Activated CD8-positive, alpha-beta memory T cell treated with anti-CD3 and anti-CD28 coated beads, Interleukin-2, amount 10 ng/mL, durations not matched to agents 7 days and 5 days (primary cell): ENCODE results near the gene MARF1. TPM values are rescaled to one million over a fixed set of nuclear protein-coding genes. Genes with fewer than 3 reads are reported as not detected.
"Not testable (repeated sequence)": the region's sequence is repeated elsewhere in the genome, so short reads cannot be mapped to it uniquely, and the experiment has no call there.

ENCODE experiments used
- ATAC-seq: fragments of 150-1000 bp; cut with Tn5 transposase; one replicate; pipeline ENCODE4 v1.10.0; 2021; ENCODE audit warnings: moderate library complexity
- CTCF ChIA-PET: fragments of 350-600 bp; sonication (Branson Sonifier 250); formaldehyde crosslinking; loops from one replicate; lab custom pipeline; 2021; ENCODE audit warnings: antibody characterized with exemption; lab: Charles Lee
- DNase-seq: peaks from one replicate; pipeline ENCODE4 v3.0.0-alpha.2; 2020
- H3K27ac Mint-ChIP-seq: one replicate; pipeline ENCODE4 v1.8.0; 2021; ENCODE audit warnings: mild to moderate bottlenecking, mixed read lengths
- H3K27me3 Mint-ChIP-seq: one replicate; pipeline ENCODE4 v1.8.0; 2021; ENCODE audit warnings: mixed read lengths
- H3K36me3 Mint-ChIP-seq: one replicate; pipeline ENCODE4 v1.8.0; 2021; ENCODE audit warnings: mild to moderate bottlenecking, mixed read lengths
- H3K4me1 Mint-ChIP-seq: one replicate; pipeline ENCODE4 v1.8.0; 2021; ENCODE audit warnings: mixed read lengths
- H3K4me3 Mint-ChIP-seq: one replicate; pipeline ENCODE4 v1.8.0; 2021; ENCODE audit warnings: mild to moderate bottlenecking, moderate library complexity, mixed read lengths
- H3K9me3 Mint-ChIP-seq: one replicate; pipeline ENCODE4 v1.8.0; 2022; ENCODE audit warnings: low read depth, mixed read lengths
- total RNA-seq, 2 experiments: library from RNA; stranded (reverse); gene quantifications; one replicate each; pipeline ENCODE4 v1.2.3, GENCODE V29; 2021

MARF1 gene
- total RNA-seq, 2 experiments from 2014 or later, result 67.7 to 75.3 TPM

DNA sequence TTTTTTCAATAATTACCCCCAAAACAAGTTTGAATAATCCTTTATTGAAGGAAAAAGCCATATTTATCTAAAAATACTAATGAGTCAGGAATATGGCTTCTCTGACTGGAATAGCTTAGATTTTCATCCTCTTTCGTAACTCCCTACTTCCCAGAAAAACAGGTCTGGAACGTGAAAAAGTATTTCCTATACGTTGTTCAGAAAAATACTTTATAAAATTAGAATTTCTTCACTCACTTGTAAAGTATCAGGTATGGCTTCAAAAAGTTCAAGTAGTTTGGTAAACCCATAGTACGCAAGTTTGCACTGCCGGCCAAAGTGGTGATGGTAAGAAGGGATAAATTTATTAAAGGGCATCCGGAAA is 33.7 kb downstream of the MARF1 start:
- no peak overlapping the region for H3K4me3 Mint-ChIP-seq
- H3K27me3 Mint-ChIP-seq, result no peaks in the 10 kb centered on the region
- no peak overlapping the region for H3K27ac Mint-ChIP-seq
- no peak for DNase-seq
- H3K9me3 Mint-ChIP-seq, result no peaks in the 10 kb centered on the region
- peaks cover 59% of the 10 kb centered on the region for H3K36me3 Mint-ChIP-seq
- ATAC-seq, result no peak
- CTCF ChIA-PET, result interaction anchor here (1.7 kb wide), 1 partner anchor 13 kb away, joined by 4 read pairs; no protein-coding TSS in a partner anchor
- H3K4me1 Mint-ChIP-seq, result peaks cover 6% of the 10 kb centered on the region

DNA sequence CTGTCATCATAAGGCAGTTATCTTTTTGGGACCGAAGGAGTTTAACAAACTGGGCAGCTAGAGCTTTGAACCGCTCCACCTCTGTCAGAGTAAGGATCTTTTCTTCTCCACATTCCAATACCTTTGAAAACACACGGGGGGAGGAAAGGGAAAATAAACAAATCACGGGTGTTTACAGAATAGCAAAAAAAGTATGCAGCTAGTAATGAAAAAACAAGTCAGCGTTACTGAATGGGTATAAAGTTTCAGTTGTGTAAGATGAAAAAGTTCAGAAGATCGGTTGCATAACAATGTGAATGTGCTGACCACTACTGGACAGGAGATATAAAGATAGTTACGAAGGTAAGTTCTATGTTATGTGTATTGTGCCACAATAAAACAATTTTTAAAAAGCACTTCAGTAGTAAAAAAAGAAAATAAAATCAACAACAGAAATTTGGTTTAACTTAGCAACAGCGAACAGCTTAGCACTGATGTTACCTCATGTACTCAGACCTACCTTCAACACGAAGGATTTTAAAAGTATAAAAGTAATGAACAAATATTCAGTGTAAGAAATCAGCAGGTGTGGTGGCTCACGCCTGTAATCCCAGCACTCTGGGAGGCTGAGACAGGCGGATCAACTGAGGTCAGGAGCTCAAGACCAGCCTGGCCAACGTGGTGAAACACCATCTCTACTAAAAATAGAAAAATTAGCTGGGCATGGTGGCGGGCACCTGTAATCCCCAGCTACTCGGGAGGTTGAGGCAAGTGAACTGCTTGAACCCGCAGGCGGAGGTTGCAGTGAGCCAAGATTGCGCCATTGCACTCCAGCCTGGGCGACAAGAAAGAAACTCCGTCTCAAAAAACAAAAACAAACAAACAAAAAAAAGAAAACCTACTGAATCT is 34.3 kb downstream of the MARF1 start:
- ATAC-seq, result no peak
- CTCF ChIA-PET, result interaction anchor here (1.7 kb wide), 1 partner anchor 14 kb away, joined by 4 read pairs; no protein-coding TSS in a partner anchor
- H3K4me3 Mint-ChIP-seq, result no peak overlapping the region
- no peak for DNase-seq
- H3K9me3 Mint-ChIP-seq, result no peaks in the 10 kb centered on the region
- peak overlapping the region; percentile 21 for H3K27ac Mint-ChIP-seq
- H3K27me3 Mint-ChIP-seq, result no peaks in the 10 kb centered on the region
- peaks cover 62% of the 10 kb centered on the region for H3K36me3 Mint-ChIP-seq
- H3K4me1 Mint-ChIP-seq, result peaks cover 6% of the 10 kb centered on the region

DNA sequence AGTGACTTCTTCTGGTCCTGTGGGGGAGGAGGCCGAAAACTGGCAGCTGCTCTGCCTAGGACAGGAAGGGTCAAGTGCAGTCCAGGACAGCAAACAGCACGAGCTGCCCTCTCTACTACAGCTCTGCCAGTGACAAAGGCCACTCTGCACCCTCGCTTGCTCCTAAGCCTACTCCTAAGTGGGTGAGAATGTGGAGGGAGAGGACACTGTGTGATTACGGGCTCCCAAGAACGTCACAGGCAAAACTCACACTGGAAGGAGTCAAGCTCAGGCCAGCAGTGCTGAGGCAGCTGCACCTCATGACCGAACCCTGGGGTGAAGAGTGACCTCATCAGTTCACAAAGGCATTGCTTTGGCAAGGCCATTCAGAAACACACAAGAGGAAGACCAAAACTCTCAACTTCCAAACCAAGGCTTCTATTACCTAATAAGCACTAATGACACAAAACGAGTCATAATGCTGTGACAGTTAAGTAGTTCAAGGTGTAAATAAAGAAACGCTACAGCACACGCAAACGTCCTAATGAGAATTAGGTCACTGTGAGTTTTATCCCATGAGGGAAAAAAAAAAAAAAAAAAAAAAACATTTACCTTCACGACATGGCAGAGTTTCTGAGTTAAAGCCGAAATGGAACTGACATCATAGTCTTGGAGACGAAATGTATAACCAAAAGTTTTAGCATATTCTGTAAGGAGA is 35.1 kb downstream of the MARF1 start:
- Mint-ChIP-seq H3K36me3 (peaks cover 64% of the 10 kb centered on the region), H3K27me3 (no peaks in the 10 kb centered on the region), H3K9me3 (no peaks in the 10 kb centered on the region), H3K27ac (no peak overlapping the region), H3K4me3 (no peak overlapping the region), H3K4me1 (peaks cover 6% of the 10 kb centered on the region)
- ATAC-seq (no peak), DNase-seq (no peak)
- CTCF ChIA-PET, result no interaction called here

DNA sequence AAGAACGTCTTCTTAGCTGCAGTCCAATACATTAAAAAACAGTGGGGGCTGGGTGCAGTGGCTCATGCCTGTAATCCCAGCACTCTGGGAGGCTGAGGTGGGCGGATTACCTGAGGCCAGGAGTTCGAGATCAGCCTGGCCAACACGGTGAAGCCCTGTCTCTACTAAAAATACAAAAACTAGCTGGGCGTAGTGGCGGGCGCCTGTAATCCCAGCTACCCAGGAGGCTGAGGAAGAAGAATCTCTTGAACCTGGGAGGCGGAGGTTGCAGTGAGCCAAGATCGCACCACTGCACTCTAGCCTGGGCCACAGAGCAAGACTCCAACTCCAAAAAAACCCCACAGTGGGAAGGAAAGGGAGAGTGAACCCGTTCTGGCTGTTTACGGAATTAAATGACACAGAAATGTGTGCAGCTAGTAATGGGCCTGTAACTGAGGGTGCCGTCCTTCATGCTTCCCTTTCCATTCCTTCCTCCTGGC is 35.7 kb downstream of the MARF1 start:
- H3K27ac Mint-ChIP-seq, H3K9me3 Mint-ChIP-seq, CTCF ChIA-PET, DNase-seq, H3K27me3 Mint-ChIP-seq, H3K4me3 Mint-ChIP-seq, ATAC-seq, H3K4me1 Mint-ChIP-seq: not testable (repeated sequence)
- peaks cover 62% of the 10 kb centered on the region for H3K36me3 Mint-ChIP-seq

GRCh38 chr16:15606518-15607220 is 36.3 kb downstream of the MARF1 start:
- Mint-ChIP-seq H3K27me3 (no peaks in the 10 kb centered on the region), H3K27ac (peak overlapping the region; percentile 2)

DNA sequence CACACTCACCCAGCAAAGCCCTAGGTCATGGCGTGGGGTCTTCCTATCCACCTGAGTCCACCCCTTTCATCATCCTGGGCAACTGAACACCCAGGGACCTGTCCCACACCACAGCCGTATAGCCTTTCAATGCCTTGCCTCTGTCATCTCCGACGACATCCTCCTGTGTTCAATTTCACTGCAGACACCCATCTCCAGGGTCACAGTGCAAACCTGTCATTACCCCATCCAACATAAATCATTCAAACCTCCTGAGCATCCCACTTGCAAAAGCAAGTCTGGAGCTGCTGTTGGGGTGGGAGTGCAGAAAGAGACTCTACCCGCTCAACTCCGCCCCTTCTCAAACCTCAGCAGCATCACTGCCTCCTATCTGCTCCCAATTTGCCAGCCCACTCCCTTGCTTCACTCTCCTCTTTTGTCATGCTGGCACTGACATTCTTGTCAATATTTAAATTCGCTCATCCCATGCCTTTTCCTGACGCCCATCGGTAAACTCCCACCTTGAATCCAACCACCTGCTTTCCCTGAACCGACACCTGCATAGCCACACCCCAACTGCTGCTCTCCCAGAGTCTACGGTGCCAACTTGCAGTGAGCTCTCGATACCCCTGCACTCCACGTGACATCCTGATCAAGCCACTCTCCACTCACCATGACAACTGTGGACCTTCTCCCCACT is 37.0 kb downstream of the MARF1 start:
- peaks cover 6% of the 10 kb centered on the region for H3K4me1 Mint-ChIP-seq
- H3K27me3 Mint-ChIP-seq, result no peaks in the 10 kb centered on the region
- no peak overlapping the region for H3K27ac Mint-ChIP-seq
- H3K36me3 Mint-ChIP-seq, result peaks cover 65% of the 10 kb centered on the region
- no peak for DNase-seq
- CTCF ChIA-PET, result no interaction called here
- H3K4me3 Mint-ChIP-seq, result no peak overlapping the region
- H3K9me3 Mint-ChIP-seq, result no peaks in the 10 kb centered on the region
- ATAC-seq, result no peak

More at GRCh38 chr16:15606518-15607220, 36.3 kb downstream of the MARF1 start:
- CTCF ChIA-PET, result no interaction called here
- Mint-ChIP-seq H3K4me3 (no peak overlapping the region), H3K9me3 (no peaks in the 10 kb centered on the region), H3K4me1 (peaks cover 6% of the 10 kb centered on the region), H3K36me3 (peaks cover 61% of the 10 kb centered on the region)
- ATAC-seq (no peak), DNase-seq (no peak)

DNA sequence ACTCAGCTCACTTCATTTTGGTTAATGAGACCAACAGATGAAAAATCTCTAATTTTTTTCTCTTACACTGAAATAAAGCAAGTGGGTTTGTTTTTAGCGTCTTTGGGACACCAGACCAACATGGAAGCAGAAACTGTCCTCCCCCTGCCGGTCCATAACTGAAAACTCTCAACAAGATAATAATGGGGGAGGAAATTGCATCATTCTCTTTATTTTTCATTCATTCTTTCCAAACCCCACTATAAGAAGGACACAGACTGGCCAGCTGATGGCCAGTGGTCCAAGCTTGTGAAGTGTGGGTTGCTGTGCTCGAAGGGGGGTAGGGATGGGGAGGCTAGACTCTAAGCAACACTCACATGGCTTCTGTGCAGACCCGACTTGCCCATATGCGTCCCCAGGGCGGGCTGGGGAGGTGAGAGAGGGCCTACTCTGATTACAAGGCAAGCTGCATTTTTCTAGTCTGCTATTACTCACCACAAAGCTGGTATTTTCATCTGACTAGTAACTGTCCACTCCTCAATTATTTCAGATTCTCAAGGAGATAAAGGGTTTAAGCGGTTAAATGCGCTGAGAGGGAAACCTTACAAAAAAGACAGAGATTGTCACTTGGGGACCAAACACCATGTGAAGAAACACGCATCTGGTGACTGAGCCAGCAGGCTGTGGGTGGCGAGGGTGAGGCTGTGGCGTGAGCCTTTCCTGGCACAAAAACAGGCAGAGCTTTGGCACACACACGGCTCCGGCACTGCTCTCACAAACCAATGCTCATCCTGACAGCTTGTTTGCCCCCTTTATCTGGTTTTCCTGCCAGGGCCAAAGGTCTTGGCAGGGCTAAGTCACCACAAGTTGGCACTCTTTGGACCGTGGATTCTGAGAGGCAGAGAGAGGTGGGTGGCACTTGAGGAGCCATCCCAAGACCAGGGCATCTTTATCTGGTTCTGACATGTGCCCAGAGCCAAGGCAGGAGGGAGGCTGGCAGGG is 38.2 kb downstream of the MARF1 start:
- no peaks in the 10 kb centered on the region for H3K9me3 Mint-ChIP-seq
- no peak overlapping the region for H3K27ac Mint-ChIP-seq
- no peaks in the 10 kb centered on the region for H3K27me3 Mint-ChIP-seq
- H3K4me1 Mint-ChIP-seq, result no peaks in the 10 kb centered on the region
- ATAC-seq (no peak), DNase-seq (no peak)
- CTCF ChIA-PET, result interaction anchor here (1.3 kb wide), 1 partner anchor 10 kb away, joined by 3 read pairs; no protein-coding TSS in a partner anchor
- H3K36me3 Mint-ChIP-seq, result peaks cover 65% of the 10 kb centered on the region
- no peak overlapping the region for H3K4me3 Mint-ChIP-seq

- no peaks in the 10 kb centered on the region for H3K9me3 Mint-ChIP-seq
- no peak overlapping the region for H3K27ac Mint-ChIP-seq
- CTCF ChIA-PET, result no interaction called here
- no peak overlapping the region for H3K4me3 Mint-ChIP-seq
- H3K36me3 Mint-ChIP-seq, result peaks cover 55% of the 10 kb centered on the region
- DNase-seq (no peak), ATAC-seq (no peak)
- H3K4me1 Mint-ChIP-seq, result peaks cover 2% of the 10 kb centered on the region
- H3K27me3 Mint-ChIP-seq, result no peaks in the 10 kb centered on the region
These were observed 40.5 kb downstream of the MARF1 start for GRCh38 chr16:15602285-15603044.

DNA sequence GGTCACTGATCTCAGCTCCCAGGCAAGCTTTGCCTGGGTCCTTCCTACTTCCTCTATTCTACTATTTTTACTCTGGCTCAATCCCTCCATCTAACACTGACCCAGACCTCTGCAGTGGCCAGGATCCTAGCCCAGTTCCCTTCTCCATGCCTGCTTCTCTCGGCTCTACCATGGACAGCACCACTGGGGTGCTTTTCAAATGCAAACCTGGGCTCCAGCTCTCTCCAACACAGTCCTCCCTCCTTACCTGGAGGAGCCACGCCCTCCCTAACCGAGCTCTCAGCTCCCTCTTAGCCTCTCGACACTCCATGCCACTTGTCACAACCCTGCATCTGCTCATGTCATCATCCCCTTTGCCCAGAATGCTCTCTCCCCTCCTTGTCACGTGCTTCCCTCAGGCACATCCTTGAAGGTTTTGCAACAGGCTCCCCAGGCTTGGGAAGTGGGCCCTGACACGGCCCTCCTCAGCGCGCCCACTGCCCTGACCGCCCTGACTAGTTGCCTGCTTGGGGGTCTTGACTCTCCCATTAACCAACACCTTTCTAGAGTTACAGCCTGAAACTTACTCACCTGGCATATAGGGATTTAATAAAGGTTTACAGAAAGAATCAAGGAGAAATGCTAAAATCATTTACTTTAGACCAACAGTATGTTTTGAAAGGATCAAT is 41.6 kb downstream of the MARF1 start:
- peaks cover 54% of the 10 kb centered on the region for H3K36me3 Mint-ChIP-seq
- H3K4me3 Mint-ChIP-seq, result no peak overlapping the region
- H3K27ac Mint-ChIP-seq, result no peak overlapping the region
- no peaks in the 10 kb centered on the region for H3K9me3 Mint-ChIP-seq
- CTCF ChIA-PET, result no interaction called here
- peaks cover 2% of the 10 kb centered on the region for H3K4me1 Mint-ChIP-seq
- DNase-seq, result no peak
- no peak for ATAC-seq
- H3K27me3 Mint-ChIP-seq, result no peaks in the 10 kb centered on the region

DNA sequence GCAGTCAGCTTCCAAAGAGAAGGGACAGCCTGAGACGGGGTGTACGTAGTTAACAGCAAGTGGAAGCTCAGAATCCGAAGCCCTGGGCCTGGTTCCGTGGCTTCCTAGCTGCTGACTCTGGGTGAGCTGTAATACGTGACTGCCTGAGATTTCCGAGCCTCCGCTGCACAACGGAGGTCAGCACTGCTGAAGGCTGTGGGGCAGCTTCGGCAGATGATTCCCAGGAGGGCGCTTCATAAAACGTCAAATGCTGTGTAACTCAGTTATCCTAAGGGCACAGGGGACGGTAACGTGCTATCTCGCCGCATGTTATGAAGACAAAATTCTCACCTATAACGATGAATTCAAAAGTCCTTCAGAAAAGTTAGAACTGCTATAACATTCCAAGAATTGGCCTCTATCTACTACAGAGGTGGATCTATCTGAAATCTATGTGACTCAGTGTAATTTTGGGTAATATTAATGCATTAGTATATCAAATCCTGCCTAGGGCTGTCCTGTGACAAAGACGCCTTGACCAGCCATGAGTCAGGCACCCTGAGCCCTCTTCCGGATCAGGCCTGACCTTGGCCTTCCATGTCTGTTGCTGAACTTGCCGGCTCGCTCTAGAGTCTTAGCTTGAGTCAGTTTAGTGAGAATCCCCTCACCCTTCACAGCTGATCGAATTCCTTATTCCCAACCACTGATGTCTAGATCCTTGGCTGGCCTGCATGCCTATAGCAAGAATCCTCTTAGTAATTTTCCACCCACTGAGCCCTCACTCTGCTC is 43.5 kb downstream of the MARF1 start:
- Mint-ChIP-seq H3K9me3 (no peaks in the 10 kb centered on the region), H3K4me1 (peaks cover 2% of the 10 kb centered on the region), H3K27ac (no peak overlapping the region), H3K27me3 (no peaks in the 10 kb centered on the region), H3K36me3 (peaks cover 58% of the 10 kb centered on the region), H3K4me3 (no peak overlapping the region)
- CTCF ChIA-PET, result interaction anchor here (0.7 kb wide), 1 partner anchor 173 kb away, joined by 3 read pairs; no protein-coding TSS in a partner anchor
- DNase-seq (no peak), ATAC-seq (no peak)
